Endothelial cell of umbilical vein (primary cell): ENCODE results near the gene C10orf143. TPM values are rescaled to one million over a fixed set of nuclear protein-coding genes. Genes with fewer than 3 reads are reported as not detected.

Source experiments
- BruUV-seq: library from RNA; stranded (reverse); fragments of 400-500 nt; replicated peaks from 2 replicates; lab custom pipeline; 2021; lab: Mats Ljungman, UMichigan
- CTCF ChIA-PET: fragments of 300-600, 350-600 bp; sonication (Branson Sonifier 250); formaldehyde crosslinking; loops from one replicate; lab custom pipeline; 2021; ENCODE audit warnings: antibody characterized with exemption, inconsistent platforms; lab: Charles Lee
- POLR2A ChIA-PET: fragments of 300-600, 350-600 bp; sonication (Branson Sonifier 250); formaldehyde crosslinking; loops from one replicate; lab custom pipeline; 2021; ENCODE audit warnings: antibody characterized with exemption, inconsistent platforms; lab: Charles Lee
- DNase-seq: peaks from one replicate; pipeline ENCODE4 v3.0.0-alpha.2; 2011; ENCODE audit warnings: low read depth, low spot score
- FAIRE-seq: peaks from 2 replicates; lab custom pipeline; 2011; peaks lifted over from hg19 to GRCh38; lab: Jason Lieb, UNC
- H2AFZ ChIP-seq: 2 replicates; pipeline ENCODE4 v1.6.0; 2012; ENCODE audit warnings: low read depth, low read length, control low read depth, inconsistent platforms
- H3K27ac ChIP-seq: 2 replicates; pipeline ENCODE4 v1.5.1; 2011; ENCODE audit warnings: low read depth, mild to moderate bottlenecking, control low read depth, low read length, moderate library complexity; ENCODE audit not compliant: insufficient read depth
- H3K27me3 ChIP-seq, 2 experiments: 2 replicates each; pipeline versions ENCODE4 v1.6.0 to v1.6.1; 2011; ENCODE audit warnings: low read length in 2 of 2, mixed read lengths in 1 of 2; ENCODE audit not compliant: control insufficient read depth in 2 of 2, insufficient read depth in 2 of 2
- H3K36me3 ChIP-seq, 2 experiments: 2 replicates in 1 of 2; 3 replicates in 1 of 2; pipeline ENCODE4 v1.5.1; 2011; ENCODE audit warnings: low read length in 2 of 2, mild to moderate bottlenecking in 1 of 2, moderate library complexity in 1 of 2; ENCODE audit not compliant: control insufficient read depth in 2 of 2, insufficient read depth in 2 of 2; ENCODE audit errors: extremely low read depth in 1 of 2
- H3K4me1 ChIP-seq: 3 replicates; pipeline ENCODE4 v1.5.1; 2011; ENCODE audit warnings: mild to moderate bottlenecking, low read length; ENCODE audit not compliant: control insufficient read depth, insufficient read depth; ENCODE audit errors: extremely low read depth
- H3K4me2 ChIP-seq: 2 replicates; pipeline ENCODE4 v1.6.1; 2011; ENCODE audit warnings: low read length, control low read depth, mixed read lengths; ENCODE audit not compliant: insufficient read depth
- H3K4me3 ChIP-seq, 3 experiments: fragments of 200-600 bp in 1 of 3; sonication (generic), shearing (Covaris generic) in 1 of 3; replicated peaks in 1 of 3; 2 replicates each; pipeline ENCODE4 v1.5.1; 2011 to 2016; ENCODE audit warnings: control low read depth in 3 of 3, low read length in 3 of 3, mild to moderate bottlenecking in 2 of 3, inconsistent platforms in 1 of 3, low read depth in 1 of 3, moderate library complexity in 1 of 3; ENCODE audit not compliant: insufficient read depth in 1 of 3
- H3K79me2 ChIP-seq: 2 replicates; pipeline ENCODE4 v1.6.0; 2012; ENCODE audit warnings: low read length, inconsistent platforms; ENCODE audit not compliant: control insufficient read depth, insufficient read depth
- H3K9ac ChIP-seq: replicated peaks from 2 replicates; pipeline ENCODE3; 2011; ENCODE audit warnings: low read length, control low read depth; ENCODE audit not compliant: insufficient read depth; ENCODE audit errors: extremely low read depth
- H3K9me1 ChIP-seq: replicated peaks from 3 replicates; pipeline ENCODE4 v1.6.0; 2011; ENCODE audit warnings: mild to moderate bottlenecking, low read length; ENCODE audit not compliant: control insufficient read depth, insufficient read depth; ENCODE audit errors: extremely low read depth
- H3K9me3 ChIP-seq: replicated peaks from 2 replicates; pipeline ENCODE4 v1.5.1; 2012; ENCODE audit warnings: low read length, inconsistent platforms; ENCODE audit not compliant: control insufficient read depth, insufficient read depth
- H4K20me1 ChIP-seq: replicated peaks from 2 replicates; pipeline ENCODE3; 2011; ENCODE audit warnings: mild to moderate bottlenecking, low read length; ENCODE audit not compliant: control insufficient read depth, insufficient read depth; ENCODE audit errors: extremely low read depth
- EZH2 ChIP-seq: IDR thresholded peaks from 2 replicates; pipeline ENCODE4 v1.6.1; 2012; ENCODE audit warnings: borderline replicate concordance, low read depth, mild to moderate bottlenecking, moderate library complexity, low read length, inconsistent platforms; ENCODE audit not compliant: severe bottlenecking
- GATA2 ChIP-seq: IDR thresholded peaks from 2 replicates; pipeline ENCODE4 v1.7.0; 2011; ENCODE audit warnings: low read depth, mild to moderate bottlenecking, moderate library complexity, mixed read lengths, low read length; ENCODE audit not compliant: insufficient read length, insufficient read depth
- JUN ChIP-seq: IDR thresholded peaks from 2 replicates; pipeline ENCODE4 v1.6.1; 2011; ENCODE audit warnings: borderline replicate concordance, low read depth; ENCODE audit not compliant: insufficient read length, insufficient read depth
- MYC ChIP-seq: IDR thresholded peaks from one replicate; pipeline ENCODE4 v1.6.1; 2011; ENCODE audit warnings: mild to moderate bottlenecking, low read depth, low read length
- POLR2A ChIP-seq: IDR thresholded peaks from 2 replicates; pipeline ENCODE4 v1.6.1; 2012; ENCODE audit warnings: low read depth, mild to moderate bottlenecking, control low read depth, low read length
- POLR2AphosphoS5 ChIP-seq: IDR thresholded peaks from 2 replicates; pipeline ENCODE4 v1.6.1; 2012; ENCODE audit warnings: low read depth, mild to moderate bottlenecking, control low read depth, low read length, moderate library complexity; ENCODE audit not compliant: insufficient read depth
- dilution Hi-C: fragments of 300-500 bp; cut with MboI; formaldehyde crosslinking; loops from one replicate; pipeline ENCODE4 v1.15.0; 2019; ENCODE audit warnings: low sequenced_read_pairs; ENCODE audit not compliant: extremely low pct_ligation_motif_present
- intact Hi-C: fragments of 100-400 bp; cut with micrococcal nuclease; formaldehyde crosslinking; loops from one replicate; pipeline ENCODE4 v1.10.0; 2022
- polyA plus RNA-seq, 4 experiments: library from polyadenylated mRNA; depleted of rRNA in 3 of 4; stranded (reverse) in 3 of 4; unstranded in 1 of 4; fragments of >200 nt; gene quantifications; 2 replicates each; pipeline versions ENCODE4 v1.2.1 to v1.2.3, GENCODE V29; 2011 to 2012; ENCODE audit warnings: missing spikeins in 1 of 4
- total RNA-seq: library from RNA; stranded (reverse); gene quantifications from 2 replicates; pipeline ENCODE4 v1.2.3, GENCODE V29; 2021
- TF ChIP-seq, protein P1 (sequence below), 2 donors: IDR thresholded peaks; 1 replicate in 1 of 2; 2 replicates in 1 of 2; pipeline ENCODE4 v1.5.1; 2011; ENCODE audit warnings: low read length in 2 of 2, mild to moderate bottlenecking in 2 of 2, moderate library complexity in 2 of 2, control low read depth in 1 of 2, inconsistent platforms in 1 of 2, low read depth in 1 of 2; ENCODE audit not compliant: insufficient read depth in 1 of 2; ENCODE audit errors: extremely low read depth in 1 of 2

C10orf143 gene
- total and polyA plus RNA-seq, 2 donors (not counting 3 experiments of a cell fraction or from before 2014, with no cell fraction given): 0.26 to 0.44 TPM

DNA sequence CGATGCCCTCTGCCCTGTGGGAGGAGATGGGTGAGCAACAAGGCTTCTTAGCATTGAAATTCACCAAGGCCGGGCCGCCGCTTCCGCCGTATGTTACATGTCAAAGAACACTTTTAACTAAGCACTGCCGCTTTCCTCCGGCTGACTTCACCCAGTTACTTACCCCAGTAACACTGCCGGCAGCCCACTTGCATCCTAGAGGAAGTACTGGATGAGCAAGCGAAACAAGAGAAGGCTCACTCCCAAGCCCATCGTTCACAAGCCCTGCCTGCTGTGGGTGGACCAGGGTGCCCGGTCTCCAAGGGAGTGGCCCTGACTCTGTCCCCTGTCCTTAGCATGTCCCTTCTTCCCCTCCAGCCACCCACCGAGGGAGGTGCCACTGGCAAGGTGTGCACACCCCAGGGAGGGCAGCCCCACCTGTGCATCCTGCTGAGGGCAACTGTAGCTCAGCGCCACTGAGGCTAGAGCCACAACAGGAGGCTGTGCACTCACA lies 73.4 kb downstream of the C10orf143 start:
- no peak overlapping the region for H3K4me2 ChIP-seq
- H3K36me3 ChIP-seq: no peaks in the 10 kb centered on the region
- intact Hi-C loops (no loop called here), dilution Hi-C loops (no loop called here)
- no peak for FAIRE-seq
- no peak overlapping the region for H2AFZ ChIP-seq
- no peaks in the 10 kb centered on the region for H3K4me1 ChIP-seq
- BruUV-seq: no TSS peak
- H3K9me1 ChIP-seq: no peaks in the 10 kb centered on the region
- no peaks in the 10 kb centered on the region for H3K27me3 ChIP-seq
- no peak for TF ChIP-seq MYC
- TF ChIP-seq, protein P1, sequence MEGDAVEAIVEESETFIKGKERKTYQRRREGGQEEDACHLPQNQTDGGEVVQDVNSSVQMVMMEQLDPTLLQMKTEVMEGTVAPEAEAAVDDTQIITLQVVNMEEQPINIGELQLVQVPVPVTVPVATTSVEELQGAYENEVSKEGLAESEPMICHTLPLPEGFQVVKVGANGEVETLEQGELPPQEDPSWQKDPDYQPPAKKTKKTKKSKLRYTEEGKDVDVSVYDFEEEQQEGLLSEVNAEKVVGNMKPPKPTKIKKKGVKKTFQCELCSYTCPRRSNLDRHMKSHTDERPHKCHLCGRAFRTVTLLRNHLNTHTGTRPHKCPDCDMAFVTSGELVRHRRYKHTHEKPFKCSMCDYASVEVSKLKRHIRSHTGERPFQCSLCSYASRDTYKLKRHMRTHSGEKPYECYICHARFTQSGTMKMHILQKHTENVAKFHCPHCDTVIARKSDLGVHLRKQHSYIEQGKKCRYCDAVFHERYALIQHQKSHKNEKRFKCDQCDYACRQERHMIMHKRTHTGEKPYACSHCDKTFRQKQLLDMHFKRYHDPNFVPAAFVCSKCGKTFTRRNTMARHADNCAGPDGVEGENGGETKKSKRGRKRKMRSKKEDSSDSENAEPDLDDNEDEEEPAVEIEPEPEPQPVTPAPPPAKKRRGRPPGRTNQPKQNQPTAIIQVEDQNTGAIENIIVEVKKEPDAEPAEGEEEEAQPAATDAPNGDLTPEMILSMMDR (IDR thresholded peaks at IDR 0.05; ENCODE audit: extremely low read depth in 1 of 2, insufficient read depth in 1 of 2, low read depth in 1 of 2, low read length in 2 of 2): no peak
- TF ChIP-seq POLR2A: no peak
- no peak for TF ChIP-seq EZH2
- no peak for TF ChIP-seq GATA2
- TF ChIP-seq POLR2AphosphoS5: no peak
- TF ChIP-seq JUN: no peak
- no peak overlapping the region for H3K9ac ChIP-seq
- no peaks in the 10 kb centered on the region for H3K9me3 ChIP-seq
- no peak overlapping the region for H3K4me3 ChIP-seq
- H3K79me2 ChIP-seq: no peaks in the 10 kb centered on the region
- CTCF ChIA-PET: no interaction called here
- no peaks in the 10 kb centered on the region for H4K20me1 ChIP-seq
- POLR2A ChIA-PET: no interaction called here
- H3K27ac ChIP-seq: no peak overlapping the region
- DNase-seq: no peak
